H9 (cell line): Measurements from ENCODE around the gene RNU4-1. TPM values are rescaled to one million over a fixed set of nuclear protein-coding genes. Genes with fewer than 3 reads are reported as not detected.

ENCODE experiments used
- DNase-seq: peaks from one replicate; pipeline ENCODE4 v3.0.0-alpha.2; 2017
- H2AFZ ChIP-seq: one replicate; pipeline ENCODE4 v1.6.1; 2013; ENCODE audit warnings: mild to moderate bottlenecking, low read length, control low read depth, moderate library complexity
- H2AK5ac ChIP-seq: 2 replicates; pipeline ENCODE4 v1.6.1; 2013; ENCODE audit warnings: low read length, control low read depth, mixed read lengths; ENCODE audit not compliant: insufficient read length
- H2BK120ac ChIP-seq: one replicate; pipeline ENCODE4 v1.6.1; 2013; ENCODE audit warnings: low read depth, mild to moderate bottlenecking, low read length, control low read depth, inconsistent platforms; ENCODE audit not compliant: poor library complexity, severe bottlenecking
- H2BK12ac ChIP-seq: 2 replicates; pipeline ENCODE4 v1.6.1; 2013; ENCODE audit warnings: low read length, control low read depth, mixed read lengths, low read depth; ENCODE audit not compliant: insufficient read length
- H2BK15ac ChIP-seq: 2 replicates; pipeline ENCODE4 v1.6.1; 2013; ENCODE audit warnings: low read depth, low read length, control low read depth
- H2BK20ac ChIP-seq: one replicate; pipeline ENCODE4 v1.6.1; 2013; ENCODE audit warnings: low read depth, mild to moderate bottlenecking, low read length, control low read depth, inconsistent platforms; ENCODE audit not compliant: poor library complexity, severe bottlenecking
- H2BK5ac ChIP-seq: 2 replicates; pipeline ENCODE4 v1.6.1; 2013; ENCODE audit warnings: low read length, control low read depth, mixed read lengths; ENCODE audit not compliant: insufficient read length
- H3K14ac ChIP-seq: 2 replicates; pipeline ENCODE4 v1.6.1; 2013; ENCODE audit warnings: low read length, control low read depth; ENCODE audit not compliant: insufficient read depth
- H3K18ac ChIP-seq: 2 replicates; pipeline ENCODE4 v1.6.1; 2013; ENCODE audit warnings: low read depth, mild to moderate bottlenecking, mixed read lengths, low read length, control low read depth; ENCODE audit not compliant: insufficient read length
- H3K23ac ChIP-seq: 2 replicates; pipeline ENCODE4 v1.6.1; 2013; ENCODE audit warnings: low read length, control low read depth, mixed read lengths, low read depth; ENCODE audit not compliant: insufficient read length
- H3K23me2 ChIP-seq: 2 replicates; pipeline ENCODE4 v1.6.1; 2013; ENCODE audit warnings: low read depth, mild to moderate bottlenecking, mixed read lengths, low read length, control low read depth; ENCODE audit not compliant: insufficient read length, poor library complexity, severe bottlenecking
- H3K27ac ChIP-seq: 2 replicates; pipeline ENCODE4 v1.5.1; 2013; ENCODE audit warnings: low read length, control low read depth, mixed read lengths, low read depth; ENCODE audit not compliant: insufficient read length
- H3K27me3 ChIP-seq: 2 replicates; pipeline ENCODE4 v1.6.1; 2013; ENCODE audit warnings: low read length, control low read depth, inconsistent platforms; ENCODE audit not compliant: insufficient read depth
- H3K4ac ChIP-seq: 2 replicates; pipeline ENCODE4 v1.6.1; 2013; ENCODE audit warnings: low read depth, mild to moderate bottlenecking, control low read depth, inconsistent platforms, low read length, moderate library complexity
- H3K4me1 ChIP-seq: 2 replicates; pipeline ENCODE4 v1.6.1; 2013; ENCODE audit warnings: low read length, control low read depth, inconsistent platforms; ENCODE audit not compliant: insufficient read depth
- H3K4me2 ChIP-seq: 2 replicates; pipeline ENCODE4 v1.6.1; 2013; ENCODE audit warnings: low read length, control low read depth, mixed read lengths; ENCODE audit not compliant: insufficient read length, insufficient read depth
- H3K56ac ChIP-seq: 2 replicates; pipeline ENCODE4 v1.6.1; 2013; ENCODE audit warnings: low read depth, mild to moderate bottlenecking, mixed read lengths, low read length, control low read depth; ENCODE audit not compliant: insufficient read length
- H3K79me1 ChIP-seq: 2 replicates; pipeline ENCODE4 v1.6.1; 2013; ENCODE audit warnings: low read depth, mild to moderate bottlenecking, moderate library complexity, low read length, control low read depth, inconsistent platforms; ENCODE audit not compliant: insufficient read depth, poor library complexity, severe bottlenecking
- H3K79me2 ChIP-seq: 2 replicates; pipeline ENCODE4 v1.6.1; 2013; ENCODE audit warnings: low read length, control low read depth, inconsistent platforms; ENCODE audit not compliant: insufficient read depth
- H3K9ac ChIP-seq: 2 replicates; pipeline ENCODE4 v1.6.1; 2013; ENCODE audit warnings: low read length, control low read depth, mixed read lengths; ENCODE audit not compliant: insufficient read length; ENCODE audit errors: extremely low read depth
- H3K9me3 ChIP-seq: one replicate; pipeline ENCODE4 v1.6.1; 2013; ENCODE audit warnings: low read depth, low read length, inconsistent platforms; ENCODE audit not compliant: control insufficient read depth
- H3T11ph ChIP-seq: one replicate; pipeline ENCODE4 v1.6.1; 2013; ENCODE audit warnings: mild to moderate bottlenecking, low read length, control low read depth, inconsistent platforms
- H4K20me1 ChIP-seq: one replicate; pipeline ENCODE4 v1.6.1; 2013; ENCODE audit not compliant: control insufficient read depth, insufficient read length, insufficient read depth
- H4K5ac ChIP-seq: 2 replicates; pipeline ENCODE4 v1.6.1; 2013; ENCODE audit warnings: low read depth, mild to moderate bottlenecking, mixed read lengths, low read length, control low read depth; ENCODE audit not compliant: insufficient read length
- H4K8ac ChIP-seq: replicated peaks from 2 replicates; pipeline ENCODE4 v1.6.1; 2013; ENCODE audit warnings: low read length, control low read depth, mixed read lengths, low read depth; ENCODE audit not compliant: insufficient read length
- H4K91ac ChIP-seq: 2 replicates; pipeline ENCODE4 v1.6.1; 2013; ENCODE audit warnings: low read depth, mild to moderate bottlenecking, moderate library complexity, mixed read lengths, low read length, control low read depth; ENCODE audit not compliant: insufficient read length
- H3K27ac Mint-ChIP-seq, 3 experiments: 2 replicates in 2 of 3; 3 replicates in 1 of 3; pipeline ENCODE4 v1.8.0; 2020 to 2021; ENCODE audit warnings: mixed read lengths in 3 of 3, mild to moderate bottlenecking in 1 of 3, moderate library complexity in 1 of 3
- H3K27me3 Mint-ChIP-seq: 2 replicates; pipeline ENCODE4 v1.8.0; 2021; ENCODE audit warnings: low read depth, mild to moderate bottlenecking, moderate library complexity, mixed read lengths
- H3K36me3 Mint-ChIP-seq, 3 experiments: 2 replicates in 2 of 3; 3 replicates in 1 of 3; pipeline ENCODE4 v1.8.0; 2020 to 2021; ENCODE audit warnings: low read depth in 3 of 3, mixed read lengths in 3 of 3; ENCODE audit not compliant: insufficient read depth in 1 of 3
- H3K4me1 Mint-ChIP-seq, 2 experiments: 2 replicates each; pipeline ENCODE4 v1.8.0; 2020; ENCODE audit warnings: mixed read lengths in 2 of 2
- H3K4me3 Mint-ChIP-seq, 2 experiments: 2 replicates in 1 of 2; 3 replicates in 1 of 2; pipeline ENCODE4 v1.8.0; 2020 to 2021; ENCODE audit warnings: mild to moderate bottlenecking in 2 of 2, mixed read lengths in 2 of 2, moderate library complexity in 1 of 2
- H3K9me3 Mint-ChIP-seq, 2 experiments: 2 replicates in 1 of 2; 3 replicates in 1 of 2; pipeline ENCODE4 v1.8.0; 2020; ENCODE audit warnings: mild to moderate bottlenecking in 2 of 2, mixed read lengths in 2 of 2, moderate library complexity in 1 of 2
- WGBS: extraction: QIAGEN DNeasy Blood & Tissue Kit; methylation state at CpG from one replicate; pipeline ENCODE4 v1.1.7; 2013; ENCODE audit warnings: missing lambda C conversion rate, low lambda C conversion rate, mixed read lengths; ENCODE audit not compliant: insufficient read length; ENCODE audit errors: extremely low coverage; 5-methylcytosine and 5-hydroxymethylcytosine counted together
- total RNA-seq: library from RNA; stranded (reverse); gene quantifications from 2 replicates; pipeline ENCODE4 v1.2.1, GENCODE V29; 2021
- TF ChIP-seq, protein P1 (sequence below): fragments of 200-600 bp; sonication (generic); conservative IDR thresholded peaks from 3 replicates; pipeline ENCODE4 v1.8.0; 2021; ENCODE audit warnings: antibody characterized with exemption, mild to moderate bottlenecking

Gene RNU4-1
- total RNA-seq, 1 experiment from 2014 or later: 3,262 TPM

DNA sequence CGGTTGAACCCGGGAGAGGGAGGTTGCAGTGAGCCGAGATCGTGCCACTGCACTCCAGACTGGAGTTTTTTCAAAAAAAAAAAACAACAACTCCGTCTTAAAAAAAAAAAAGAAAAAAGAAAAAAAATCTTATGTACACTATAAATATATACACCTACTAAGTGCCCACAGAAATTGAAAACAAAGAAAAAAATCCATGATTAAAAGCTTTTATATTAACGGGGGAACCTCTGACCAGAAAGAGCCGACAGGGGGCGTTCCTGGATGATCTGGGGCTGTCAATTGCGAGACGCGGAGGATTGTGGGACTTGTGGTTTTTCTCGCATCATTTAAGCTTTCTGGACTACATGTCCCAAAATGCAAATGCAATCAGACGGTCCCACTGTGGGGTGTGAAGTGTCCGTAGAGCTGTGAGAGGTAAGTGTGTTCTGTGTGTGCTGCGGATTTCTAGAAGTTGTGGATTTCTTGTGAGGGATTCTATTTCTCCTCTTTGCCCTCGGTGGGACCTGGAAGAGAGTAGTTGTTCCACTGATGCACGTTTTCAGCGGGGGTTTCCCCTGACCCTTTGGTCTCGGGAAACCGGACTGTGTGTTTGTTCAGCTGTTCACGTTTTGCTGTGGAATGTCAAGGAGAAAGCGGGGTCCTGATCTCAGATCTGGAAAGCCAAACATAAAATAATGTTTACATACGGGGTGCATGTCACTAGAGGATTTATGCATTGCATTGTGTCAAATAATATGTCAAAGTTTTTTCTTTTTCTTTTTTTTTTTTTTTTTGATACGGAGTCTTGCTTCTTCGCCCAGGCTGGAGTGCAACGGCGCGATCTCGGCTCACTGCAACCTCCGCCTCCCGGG lies 9.2 kb upstream of the RNU4-1 start, which contains the start of gene SIRT4:
Gene SIRT4 (plus strand): TSS at position 360 of the 854 bp plus-strand sequence. CDS start 1,241 bp downstream, outside the sequence.
- peaks cover 3% of the 10 kb centered on the region for H3K23me2 ChIP-seq
- no peak within 1 kb of the TSS for H2BK12ac ChIP-seq
- H3K9ac ChIP-seq: peak within 1 kb of the TSS; percentile 67
- no peak within 1 kb of the TSS for H3K4ac ChIP-seq
- no peaks in the 10 kb centered on the region for H3K9me3 ChIP-seq
- Mint-ChIP-seq H3K27me3 (no peaks in the 10 kb centered on the region), H3K27ac (peak within 1 kb of the TSS; percentile 14 to 95 (median 82); a peak in 5 of 7 replicates), H3K9me3 (no peaks in the 10 kb centered on the region; a peak in 1 of 5 replicates), H3K4me3 (peak within 1 kb of the TSS; percentile 86 to 93), H3K4me1 (peaks cover 6 to 7% of the 10 kb centered on the region in 2 experiments; a peak in 3 of 4 replicates), H3K36me3 (no peaks in the 10 kb centered on the region)
- no peak within 1 kb of the TSS for H3T11ph ChIP-seq
- H2AK5ac ChIP-seq: no peak within 1 kb of the TSS
- H3K14ac ChIP-seq: no peak within 1 kb of the TSS
- H3K79me1 ChIP-seq: no peaks in the 10 kb centered on the region
- H2BK120ac ChIP-seq: no peak within 1 kb of the TSS
- no peaks in the 10 kb centered on the region for H3K79me2 ChIP-seq
- H4K20me1 ChIP-seq: no peaks in the 10 kb centered on the region
- no peak within 1 kb of the TSS for H4K8ac ChIP-seq
- H3K27me3 ChIP-seq: no peaks in the 10 kb centered on the region
- WGBS: no CpG with 5 or more reads among the region's 31 CpGs
- no peak within 1 kb of the TSS for H3K56ac ChIP-seq
- H3K23ac ChIP-seq: no peak within 1 kb of the TSS
- H4K5ac ChIP-seq: no peak within 1 kb of the TSS
- DNase-seq: peak; percentile 90
- peak within 1 kb of the TSS; percentile 42 for H2AFZ ChIP-seq
- H3K4me1 ChIP-seq: no peaks in the 10 kb centered on the region
- no peak within 1 kb of the TSS for H3K18ac ChIP-seq
- no peak within 1 kb of the TSS for H3K27ac ChIP-seq
- H2BK5ac ChIP-seq: no peak within 1 kb of the TSS
- H2BK20ac ChIP-seq: no peak within 1 kb of the TSS
- H3K4me2 ChIP-seq: peak within 1 kb of the TSS; percentile 59
- no peak within 1 kb of the TSS for H2BK15ac ChIP-seq
- no peak within 1 kb of the TSS for H4K91ac ChIP-seq
- TF ChIP-seq, protein P1, sequence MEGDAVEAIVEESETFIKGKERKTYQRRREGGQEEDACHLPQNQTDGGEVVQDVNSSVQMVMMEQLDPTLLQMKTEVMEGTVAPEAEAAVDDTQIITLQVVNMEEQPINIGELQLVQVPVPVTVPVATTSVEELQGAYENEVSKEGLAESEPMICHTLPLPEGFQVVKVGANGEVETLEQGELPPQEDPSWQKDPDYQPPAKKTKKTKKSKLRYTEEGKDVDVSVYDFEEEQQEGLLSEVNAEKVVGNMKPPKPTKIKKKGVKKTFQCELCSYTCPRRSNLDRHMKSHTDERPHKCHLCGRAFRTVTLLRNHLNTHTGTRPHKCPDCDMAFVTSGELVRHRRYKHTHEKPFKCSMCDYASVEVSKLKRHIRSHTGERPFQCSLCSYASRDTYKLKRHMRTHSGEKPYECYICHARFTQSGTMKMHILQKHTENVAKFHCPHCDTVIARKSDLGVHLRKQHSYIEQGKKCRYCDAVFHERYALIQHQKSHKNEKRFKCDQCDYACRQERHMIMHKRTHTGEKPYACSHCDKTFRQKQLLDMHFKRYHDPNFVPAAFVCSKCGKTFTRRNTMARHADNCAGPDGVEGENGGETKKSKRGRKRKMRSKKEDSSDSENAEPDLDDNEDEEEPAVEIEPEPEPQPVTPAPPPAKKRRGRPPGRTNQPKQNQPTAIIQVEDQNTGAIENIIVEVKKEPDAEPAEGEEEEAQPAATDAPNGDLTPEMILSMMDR: peak; percentile 91
